Fibroblast of mammary gland (primary cell): ENCODE data around the gene ELAVL1.
"Not testable (repeated sequence)": the region's sequence is repeated elsewhere in the genome, so short reads cannot be mapped to it uniquely, and the experiment has no call there.

Experiments used
- DNase-seq: peaks from one replicate; pipeline ENCODE4 v3.0.0-alpha.2; 2010; ENCODE audit warnings: low read depth
- H3K4me3 ChIP-seq: 2 replicates; pipeline ENCODE4 v1.5.1; 2011; ENCODE audit warnings: low read depth, mild to moderate bottlenecking, low read length, moderate library complexity; ENCODE audit not compliant: control insufficient read depth
- TF ChIP-seq, protein P1 (sequence below): conservative IDR thresholded peaks from 2 replicates; pipeline ENCODE4 v1.5.1; 2011; ENCODE audit warnings: low read depth, low read length, inconsistent platforms; ENCODE audit not compliant: control insufficient read depth, insufficient read depth

ELAVL1 gene

GRCh38 chr19:7963566-7963965, 41.9 kb downstream of the ELAVL1 start:
- TF ChIP-seq, protein P1, sequence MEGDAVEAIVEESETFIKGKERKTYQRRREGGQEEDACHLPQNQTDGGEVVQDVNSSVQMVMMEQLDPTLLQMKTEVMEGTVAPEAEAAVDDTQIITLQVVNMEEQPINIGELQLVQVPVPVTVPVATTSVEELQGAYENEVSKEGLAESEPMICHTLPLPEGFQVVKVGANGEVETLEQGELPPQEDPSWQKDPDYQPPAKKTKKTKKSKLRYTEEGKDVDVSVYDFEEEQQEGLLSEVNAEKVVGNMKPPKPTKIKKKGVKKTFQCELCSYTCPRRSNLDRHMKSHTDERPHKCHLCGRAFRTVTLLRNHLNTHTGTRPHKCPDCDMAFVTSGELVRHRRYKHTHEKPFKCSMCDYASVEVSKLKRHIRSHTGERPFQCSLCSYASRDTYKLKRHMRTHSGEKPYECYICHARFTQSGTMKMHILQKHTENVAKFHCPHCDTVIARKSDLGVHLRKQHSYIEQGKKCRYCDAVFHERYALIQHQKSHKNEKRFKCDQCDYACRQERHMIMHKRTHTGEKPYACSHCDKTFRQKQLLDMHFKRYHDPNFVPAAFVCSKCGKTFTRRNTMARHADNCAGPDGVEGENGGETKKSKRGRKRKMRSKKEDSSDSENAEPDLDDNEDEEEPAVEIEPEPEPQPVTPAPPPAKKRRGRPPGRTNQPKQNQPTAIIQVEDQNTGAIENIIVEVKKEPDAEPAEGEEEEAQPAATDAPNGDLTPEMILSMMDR = no peak
- H3K4me3 ChIP-seq = no peak overlapping the region
- DNase-seq = no peak

GRCh38 chr19:7962644-7963268, 42.7 kb downstream of the ELAVL1 start:
- DNase-seq = no peak
- TF ChIP-seq, protein P1 = no peak
- no peak overlapping the region for H3K4me3 ChIP-seq

DNA sequence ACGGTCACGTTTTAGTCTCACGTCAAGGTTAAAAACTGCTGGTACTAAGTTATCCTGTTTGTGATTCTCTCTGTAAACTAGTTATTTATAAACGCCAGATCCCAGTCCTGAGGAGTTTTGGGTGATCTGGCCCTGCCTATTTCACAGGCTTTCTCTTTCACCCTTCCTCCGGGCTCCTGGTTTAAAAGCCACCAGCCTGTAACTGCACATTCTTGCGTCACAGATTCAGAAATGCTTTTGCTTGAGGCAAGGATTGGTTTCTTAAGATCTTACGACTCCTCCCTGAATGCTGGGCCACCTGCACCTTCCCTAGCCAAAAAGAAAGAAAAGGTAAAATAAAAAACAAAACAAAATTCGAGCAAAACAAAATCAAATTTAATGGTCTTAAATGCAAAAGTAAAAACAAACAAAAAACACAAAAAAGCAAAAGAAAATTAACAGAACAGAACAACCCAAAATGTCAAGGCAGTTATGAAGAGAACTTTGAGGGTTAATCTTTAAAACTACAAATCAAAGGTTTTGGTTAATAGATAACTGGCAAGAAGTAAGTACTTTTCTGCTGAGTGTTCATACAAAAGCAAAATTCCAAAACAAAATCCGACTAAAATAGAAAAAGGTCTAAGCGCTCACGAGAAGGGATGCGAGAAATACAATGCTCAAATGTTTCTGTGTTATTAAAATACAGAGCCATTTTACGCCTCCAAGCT, 43.4 kb downstream of the ELAVL1 start:
- no peak overlapping the region for H3K4me3 ChIP-seq
- no peak for DNase-seq
- TF ChIP-seq, protein P1 = no peak

GRCh38 chr19:7961082-7961481, 44.4 kb downstream of the ELAVL1 start:
- DNase-seq, H3K4me3 ChIP-seq: not testable (repeated sequence)

DNA sequence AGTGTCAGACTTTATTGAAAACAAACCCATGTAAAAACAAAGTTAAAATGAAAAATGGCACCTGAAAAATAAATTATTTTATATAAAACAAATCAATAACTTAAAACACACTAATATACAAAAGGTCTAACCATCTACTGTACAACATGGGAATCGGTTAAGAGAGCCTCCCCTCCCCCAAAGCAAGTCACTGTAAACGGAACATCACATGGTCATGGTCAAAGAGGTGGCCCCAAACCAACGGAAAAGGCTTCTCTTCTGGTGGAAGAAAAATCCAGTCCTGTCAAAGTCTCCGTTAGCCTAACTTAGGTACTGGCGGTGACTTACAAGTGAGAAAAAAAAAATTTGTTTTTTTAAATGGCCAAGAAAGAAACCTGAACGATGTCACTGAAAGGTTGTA, 46.2 kb downstream of the ELAVL1 start:
- TF ChIP-seq, protein P1 = no peak
- H3K4me3 ChIP-seq = no peak overlapping the region

GRCh38 chr19:7955696-7956095, 49.7 kb downstream of the ELAVL1 start:
- DNase-seq = no peak
- TF ChIP-seq, protein P1 = no peak
- no peak overlapping the region for H3K4me3 ChIP-seq

More for the DNA sequence above, 46.2 kb downstream of the ELAVL1 start:
- no peak for DNase-seq

- no peak overlapping the region for H3K4me3 ChIP-seq
- no peak for DNase-seq
- TF ChIP-seq, protein P1 = no peak
Measured at GRCh38 chr19:7953576-7953975, 51.9 kb downstream of the ELAVL1 start.
